ENCODE measurements around the gene FANCE. TPM values are rescaled to one million over a fixed set of nuclear protein-coding genes. Genes with fewer than 3 reads are reported as not detected.

The FANCE gene
- total RNA-seq, 1 donor from 2014 or later: 11.6 TPM

DNA sequence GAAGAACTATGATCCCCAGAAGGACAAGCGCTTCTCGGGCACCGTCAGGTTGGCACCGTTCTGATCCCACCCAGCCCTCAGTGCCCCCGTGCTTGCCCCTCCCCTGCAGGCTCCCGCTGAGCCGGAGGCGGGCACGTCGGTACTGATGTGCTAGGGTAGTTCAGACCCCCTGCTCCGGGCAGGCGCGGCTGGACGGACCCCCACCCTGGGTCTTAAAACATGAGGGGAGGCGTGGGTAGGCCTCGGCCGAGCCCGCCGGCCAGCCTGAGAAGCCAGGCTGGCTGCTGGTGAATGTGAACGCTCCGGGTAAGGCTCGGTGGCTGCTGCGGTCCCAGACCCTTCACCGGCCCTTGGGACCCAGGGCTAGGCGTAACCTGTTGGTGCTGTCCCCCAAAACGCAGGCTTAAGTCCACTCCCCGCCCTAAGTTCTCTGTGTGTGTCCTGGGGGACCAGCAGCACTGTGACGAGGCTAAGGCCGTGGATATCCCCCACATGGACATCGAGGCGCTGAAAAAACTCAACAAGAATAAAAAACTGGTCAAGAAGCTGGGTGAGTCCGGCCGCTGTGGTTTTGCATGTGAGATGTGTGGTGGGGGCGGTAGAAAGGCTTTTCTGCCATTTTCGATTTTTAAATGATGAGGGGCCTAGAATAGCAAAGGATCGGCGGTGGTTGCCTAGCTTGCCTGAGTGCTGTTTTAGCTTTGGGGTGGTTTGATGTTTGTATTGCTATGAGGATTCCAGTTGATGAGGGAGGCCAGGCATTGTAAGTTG, 17.0 kb downstream of the FANCE start:
- H3K27ac Mint-ChIP-seq: peak overlapping the region; percentile 96
- TF ChIP-seq, protein P1, sequence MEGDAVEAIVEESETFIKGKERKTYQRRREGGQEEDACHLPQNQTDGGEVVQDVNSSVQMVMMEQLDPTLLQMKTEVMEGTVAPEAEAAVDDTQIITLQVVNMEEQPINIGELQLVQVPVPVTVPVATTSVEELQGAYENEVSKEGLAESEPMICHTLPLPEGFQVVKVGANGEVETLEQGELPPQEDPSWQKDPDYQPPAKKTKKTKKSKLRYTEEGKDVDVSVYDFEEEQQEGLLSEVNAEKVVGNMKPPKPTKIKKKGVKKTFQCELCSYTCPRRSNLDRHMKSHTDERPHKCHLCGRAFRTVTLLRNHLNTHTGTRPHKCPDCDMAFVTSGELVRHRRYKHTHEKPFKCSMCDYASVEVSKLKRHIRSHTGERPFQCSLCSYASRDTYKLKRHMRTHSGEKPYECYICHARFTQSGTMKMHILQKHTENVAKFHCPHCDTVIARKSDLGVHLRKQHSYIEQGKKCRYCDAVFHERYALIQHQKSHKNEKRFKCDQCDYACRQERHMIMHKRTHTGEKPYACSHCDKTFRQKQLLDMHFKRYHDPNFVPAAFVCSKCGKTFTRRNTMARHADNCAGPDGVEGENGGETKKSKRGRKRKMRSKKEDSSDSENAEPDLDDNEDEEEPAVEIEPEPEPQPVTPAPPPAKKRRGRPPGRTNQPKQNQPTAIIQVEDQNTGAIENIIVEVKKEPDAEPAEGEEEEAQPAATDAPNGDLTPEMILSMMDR (conservative IDR thresholded peaks at IDR 0.05): no peak
- H3K4me3 Mint-ChIP-seq: peak overlapping the region; percentile 94
- peaks cover 3% of the 10 kb centered on the region for H3K27me3 Mint-ChIP-seq
- H3K4me1 Mint-ChIP-seq (ENCODE audit: unreplicated experiment): peaks cover 29% of the 10 kb centered on the region
- peaks cover 20% of the 10 kb centered on the region for H3K36me3 Mint-ChIP-seq
- no peaks in the 10 kb centered on the region for H3K9me3 Mint-ChIP-seq
- no peak for DNase-seq (ENCODE audit: extremely low spot score, unreplicated experiment)

DNA sequence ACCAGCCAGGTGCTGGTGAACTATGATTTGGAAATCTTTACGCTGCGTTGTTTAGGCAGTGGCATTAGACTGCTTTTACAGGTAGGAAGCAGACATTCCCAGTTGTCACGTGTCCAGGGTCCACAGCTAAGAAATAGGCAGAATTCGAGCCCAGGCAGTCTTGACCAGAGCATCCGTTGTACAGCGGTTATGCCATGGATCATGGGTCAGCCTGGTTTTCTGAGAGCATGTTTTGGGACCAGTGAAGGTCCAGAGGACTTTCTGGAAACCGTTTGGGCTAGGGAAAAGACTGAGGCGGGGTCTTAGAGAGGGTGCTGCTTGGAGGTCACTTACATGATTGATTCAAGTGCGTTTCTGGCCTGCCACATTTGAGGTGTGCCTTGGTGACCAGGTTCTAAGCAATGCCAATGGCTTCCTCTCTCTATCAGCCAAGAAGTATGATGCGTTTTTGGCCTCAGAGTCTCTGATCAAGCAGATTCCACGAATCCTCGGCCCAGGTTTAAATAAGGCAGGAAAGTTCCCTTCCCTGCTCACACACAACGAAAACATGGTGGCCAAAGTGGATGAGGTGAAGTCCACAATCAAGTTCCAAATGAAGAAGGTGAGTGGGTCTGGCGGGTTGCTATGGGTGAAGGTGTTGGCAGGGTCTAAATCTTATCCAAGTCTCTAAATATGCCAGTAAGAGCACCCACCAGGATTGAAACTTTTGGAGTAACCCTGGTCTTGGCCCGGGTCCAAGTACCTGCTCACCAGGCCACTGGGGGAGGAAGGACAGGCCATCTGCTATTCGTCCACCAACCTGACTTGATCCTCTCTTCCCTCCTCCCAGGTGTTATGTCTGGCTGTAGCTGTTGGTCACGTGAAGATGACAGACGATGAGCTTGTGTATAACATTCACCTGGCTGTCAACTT, 17.9 kb downstream of the FANCE start:
- Mint-ChIP-seq H3K27me3 (peaks cover 3% of the 10 kb centered on the region), H3K9me3 (no peaks in the 10 kb centered on the region), H3K27ac (peak overlapping the region; percentile 96), H3K4me3 (peak overlapping the region; percentile 94), H3K36me3 (peaks cover 20% of the 10 kb centered on the region), H3K4me1 (ENCODE audit: unreplicated experiment) (peaks cover 29% of the 10 kb centered on the region)
- DNase-seq (ENCODE audit: extremely low spot score, unreplicated experiment): no peak
- TF ChIP-seq, protein P1 (conservative IDR thresholded peaks at IDR 0.05): no peak

DNA sequence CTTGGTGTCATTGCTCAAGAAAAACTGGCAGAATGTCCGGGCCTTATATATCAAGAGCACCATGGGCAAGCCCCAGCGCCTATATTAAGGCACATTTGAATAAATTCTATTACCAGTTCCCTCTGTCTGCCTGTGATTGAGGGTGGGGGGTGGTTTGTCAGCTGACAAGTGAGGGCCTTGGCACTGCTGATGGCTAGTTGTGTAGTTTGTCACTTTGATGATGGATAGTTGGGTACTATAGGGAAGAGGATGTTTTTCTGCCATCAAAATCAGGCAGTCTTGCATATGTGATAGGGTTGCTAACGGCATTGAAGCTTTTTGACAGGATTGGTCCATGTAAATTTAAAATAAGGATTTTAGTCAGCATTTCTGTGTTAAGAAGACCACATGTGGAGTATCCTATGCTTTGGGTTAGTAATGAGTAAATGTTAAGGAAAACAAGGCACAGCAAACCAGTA, 18.6 kb downstream of the FANCE start:
- TF ChIP-seq, protein P1 (conservative IDR thresholded peaks at IDR 0.05): no peak
- DNase-seq (ENCODE audit: extremely low spot score, unreplicated experiment): no peak
- peaks cover 3% of the 10 kb centered on the region for H3K27me3 Mint-ChIP-seq
- H3K4me3 Mint-ChIP-seq: peak overlapping the region; percentile 94
- peaks cover 20% of the 10 kb centered on the region for H3K36me3 Mint-ChIP-seq
- H3K4me1 Mint-ChIP-seq (ENCODE audit: unreplicated experiment): peaks cover 29% of the 10 kb centered on the region
- H3K9me3 Mint-ChIP-seq: no peaks in the 10 kb centered on the region
- H3K27ac Mint-ChIP-seq: peak overlapping the region; percentile 96

DNA sequence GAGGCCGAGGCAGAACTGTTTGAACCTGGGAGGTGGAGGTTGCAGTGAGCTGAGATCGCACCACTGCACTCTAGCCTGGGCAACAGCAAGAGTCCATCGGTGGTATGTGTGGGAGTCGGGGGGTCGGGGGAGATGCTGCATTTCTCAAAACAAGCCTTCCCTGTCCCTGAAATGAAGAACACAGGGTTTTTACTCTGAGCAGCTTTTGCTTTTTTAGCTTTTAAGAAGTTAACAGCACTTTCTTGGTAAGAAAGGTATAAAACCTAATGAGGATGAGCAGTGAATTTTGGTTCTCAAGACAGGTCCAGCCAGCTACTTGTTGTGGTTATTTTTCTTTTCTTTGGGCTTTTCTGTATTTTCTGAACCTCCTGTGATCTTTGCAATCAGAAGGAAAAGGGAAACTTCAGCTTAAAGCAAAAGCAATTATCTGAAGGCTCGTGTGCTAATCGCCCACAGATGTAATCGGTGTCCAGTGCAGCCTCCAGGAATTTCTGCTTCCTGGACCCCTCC, 19.8 kb downstream of the FANCE start:
- DNase-seq (ENCODE audit: extremely low spot score, unreplicated experiment): no peak
- peaks cover 29% of the 10 kb centered on the region for H3K4me1 Mint-ChIP-seq (ENCODE audit: unreplicated experiment)
- peak overlapping the region; percentile 61 for H3K4me3 Mint-ChIP-seq
- H3K36me3 Mint-ChIP-seq: peaks cover 20% of the 10 kb centered on the region
- TF ChIP-seq, protein P1 (conservative IDR thresholded peaks at IDR 0.05): no peak
- H3K27ac Mint-ChIP-seq: peak overlapping the region; percentile 96
- H3K27me3 Mint-ChIP-seq: peaks cover 3% of the 10 kb centered on the region
- H3K9me3 Mint-ChIP-seq: no peaks in the 10 kb centered on the region

DNA sequence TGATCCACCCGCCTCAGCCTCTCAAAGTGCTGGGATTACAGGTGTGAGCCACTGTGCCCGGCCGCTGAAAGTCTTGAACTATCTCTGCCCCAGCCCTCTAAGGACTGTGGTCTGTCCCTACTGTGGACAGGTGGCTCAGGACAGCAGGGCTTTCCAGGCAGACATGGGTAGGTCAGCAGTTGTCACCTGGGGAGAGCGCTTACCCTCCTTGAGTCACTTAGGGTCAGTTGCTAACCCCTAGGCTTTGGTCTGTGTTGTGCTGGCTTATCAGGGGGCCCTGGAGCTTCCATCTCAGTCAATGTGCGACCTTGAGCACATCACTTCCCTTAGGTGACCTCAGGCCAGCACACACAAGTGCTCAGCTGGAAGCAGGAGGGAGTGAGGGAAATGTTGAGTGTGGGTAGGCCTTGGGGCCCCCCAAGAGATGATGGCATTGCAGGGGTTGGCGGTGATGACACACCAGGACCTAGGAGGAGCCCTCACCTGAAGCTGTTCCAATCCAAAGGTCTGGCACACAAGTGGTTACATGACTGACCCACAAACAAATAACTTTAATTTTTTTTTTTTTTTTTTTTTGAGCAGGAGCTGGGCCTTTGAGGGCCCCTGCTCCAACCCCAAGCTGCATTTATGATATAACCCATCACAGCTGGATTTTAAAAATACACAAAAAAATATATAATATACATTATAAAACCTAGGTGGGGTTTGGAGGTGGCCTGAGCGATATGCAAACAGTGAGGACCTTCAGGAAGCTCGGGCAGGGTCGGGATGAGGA, 21.1 kb downstream of the FANCE start:
- TF ChIP-seq, protein P1 (conservative IDR thresholded peaks at IDR 0.05): no peak
- H3K27ac Mint-ChIP-seq: peak overlapping the region; percentile 75
- H3K27me3 Mint-ChIP-seq: peaks cover 3% of the 10 kb centered on the region
- peaks cover 20% of the 10 kb centered on the region for H3K36me3 Mint-ChIP-seq
- no peak for DNase-seq (ENCODE audit: extremely low spot score, unreplicated experiment)
- no peaks in the 10 kb centered on the region for H3K9me3 Mint-ChIP-seq
- H3K4me3 Mint-ChIP-seq: peak overlapping the region; percentile 51
- H3K4me1 Mint-ChIP-seq (ENCODE audit: unreplicated experiment): peaks cover 29% of the 10 kb centered on the region
